DMS 273 (cell line): ENCODE results near the gene ERVFRD-1.

Experiments used
- DNase-seq: peaks from one replicate; lab custom pipeline; 2025; ENCODE audit not compliant: unreplicated experiment; lab: John Stamatoyannopoulos, UW

Gene ERVFRD-1

GRCh38 chr6:11054722-11055121 lies 56.8 kb downstream of the ERVFRD-1 start:
- no peak for DNase-seq

GRCh38 chr6:11053307-11053706 lies 58.2 kb downstream of the ERVFRD-1 start:
- DNase-seq: no peak
